ENCODE results near the gene ADGRG6. TPM values are rescaled to one million over a fixed set of nuclear protein-coding genes. Genes with fewer than 3 reads are reported as not detected.

The ADGRG6 gene
- total RNA-seq, 1 donor from 2014 or later = 35.3 TPM

DNA sequence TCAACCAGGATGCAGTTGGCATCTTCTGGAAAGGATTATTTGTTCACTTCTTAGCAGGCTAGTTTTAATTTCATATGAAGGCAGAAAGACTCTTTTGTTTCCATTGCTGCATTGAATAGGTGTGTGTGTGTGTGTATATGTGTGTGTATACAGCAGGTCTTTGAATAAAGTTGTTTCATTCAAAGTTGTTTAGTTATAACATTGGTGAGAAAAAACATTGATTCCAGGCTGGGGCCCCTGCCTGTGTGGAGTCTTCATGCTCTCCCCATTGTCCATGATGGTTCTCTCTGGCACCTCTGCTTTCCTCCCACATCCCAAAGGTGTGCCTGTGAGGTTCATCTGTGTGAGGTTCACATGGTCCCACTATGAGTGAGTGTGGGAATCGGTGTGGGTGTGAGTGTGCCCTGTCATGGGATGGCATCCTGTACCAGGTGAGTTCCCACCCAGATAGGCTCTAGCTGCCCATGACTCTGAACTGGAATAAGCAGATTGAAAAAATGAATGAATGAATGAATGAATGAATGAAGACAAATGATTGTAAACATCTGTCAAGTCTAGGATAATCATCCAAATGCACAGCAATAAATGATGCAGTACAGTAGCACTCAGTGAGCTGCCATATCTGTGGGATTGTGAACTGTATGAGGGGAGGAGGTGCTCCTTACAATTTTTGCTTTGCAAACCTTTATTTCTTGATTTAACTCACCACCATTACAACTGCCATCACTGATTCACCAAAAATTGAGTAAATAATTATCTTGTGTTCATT lies 156.0 kb downstream of the ADGRG6 start:
- DNase-seq (ENCODE audit: low read depth) = no peak
- TF ChIP-seq CTCF (conservative IDR thresholded peaks at IDR 0.05; ENCODE audit: low read depth, low read length) = no peak
- H3K4me3 ChIP-seq (ENCODE audit: low read depth, low read length) = no peak overlapping the region

DNA sequence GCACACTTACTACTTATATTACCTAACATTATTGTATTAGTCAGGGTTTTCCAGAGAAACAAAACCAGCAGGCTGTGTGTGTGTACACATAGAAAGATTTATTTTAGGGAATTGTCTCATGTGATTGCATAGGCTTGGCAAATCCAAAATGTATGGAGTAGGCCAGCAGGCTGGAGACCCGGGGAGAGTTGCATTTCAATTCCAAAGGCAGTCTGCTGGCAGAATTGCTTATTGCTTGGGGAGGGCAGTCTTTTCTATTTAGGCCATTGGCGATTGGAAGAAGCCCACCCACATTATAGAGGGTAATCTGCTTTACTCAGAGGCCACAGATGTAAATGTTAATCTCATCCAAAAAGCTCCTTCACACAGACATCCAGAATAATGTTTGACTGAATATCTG lies 157.0 kb downstream of the ADGRG6 start:
- no peak for DNase-seq (ENCODE audit: low read depth)
- TF ChIP-seq CTCF (conservative IDR thresholded peaks at IDR 0.05; ENCODE audit: low read depth, low read length) = no peak

DNA sequence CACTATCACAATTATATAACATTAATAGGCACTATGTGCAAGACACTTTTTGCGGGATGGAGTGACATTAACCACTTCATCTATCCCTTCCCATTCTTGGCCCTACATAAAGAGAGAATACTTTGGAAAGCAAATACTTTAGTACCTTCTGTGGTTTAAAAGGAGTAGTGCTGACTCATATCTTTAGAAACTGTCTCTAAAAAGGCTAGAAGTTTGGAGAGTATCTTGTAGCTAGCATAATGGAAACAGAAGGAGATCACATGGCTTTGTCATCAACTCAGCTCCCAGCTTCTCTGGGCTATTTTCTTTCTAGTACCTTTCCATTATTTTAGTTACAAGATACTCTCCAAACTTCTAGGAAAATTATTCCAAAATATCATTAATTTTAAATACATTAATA lies 157.5 kb downstream of the ADGRG6 start:
- DNase-seq (ENCODE audit: low read depth) = no peak
- TF ChIP-seq CTCF (conservative IDR thresholded peaks at IDR 0.05; ENCODE audit: low read depth, low read length) = no peak

More for the DNA sequence above, 157.0 kb downstream of the ADGRG6 start:
- H3K4me3 ChIP-seq (ENCODE audit: low read depth, low read length) = no peak overlapping the region

DNA sequence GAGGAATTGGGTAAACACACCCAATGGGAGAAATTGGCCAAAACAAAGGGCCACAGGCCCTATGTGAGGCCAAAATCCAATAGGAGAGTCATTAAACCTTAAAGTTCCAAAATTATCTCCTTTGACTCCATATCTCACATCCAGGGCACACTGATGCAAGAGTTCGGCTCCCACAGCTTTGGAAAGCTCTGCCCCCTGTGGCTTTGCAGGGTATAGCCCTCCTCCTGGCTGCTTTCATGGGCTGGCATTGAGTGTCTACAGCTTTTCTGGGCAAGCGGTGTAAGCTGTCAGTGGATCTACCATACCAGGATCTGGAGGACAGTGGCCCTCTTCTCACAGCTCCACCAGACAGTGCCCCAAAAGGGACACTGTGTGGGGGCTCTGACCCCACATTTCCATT lies 160.5 kb downstream of the ADGRG6 start:
- no peak for TF ChIP-seq CTCF (conservative IDR thresholded peaks at IDR 0.05; ENCODE audit: low read depth, low read length)
- no peak for DNase-seq (ENCODE audit: low read depth)
- H3K4me3 ChIP-seq (ENCODE audit: low read depth, low read length) = no peak overlapping the region

More for the DNA sequence above, 157.5 kb downstream of the ADGRG6 start:
- H3K4me3 ChIP-seq (ENCODE audit: low read depth, low read length) = no peak overlapping the region

- no peak for TF ChIP-seq CTCF (conservative IDR thresholded peaks at IDR 0.05; ENCODE audit: low read depth, low read length)
- H3K4me3 ChIP-seq (ENCODE audit: low read depth, low read length) = no peak overlapping the region
- DNase-seq (ENCODE audit: low read depth) = no peak
These were observed 162.2 kb downstream of the ADGRG6 start for GRCh38 chr6:142463988-142464387.

- DNase-seq (ENCODE audit: low read depth) = no peak
- H3K4me3 ChIP-seq (ENCODE audit: low read depth, low read length) = no peak overlapping the region
- no peak for TF ChIP-seq CTCF (conservative IDR thresholded peaks at IDR 0.05; ENCODE audit: low read depth, low read length)
These were observed 167.4 kb downstream of the ADGRG6 start for GRCh38 chr6:142469220-142469619.

- TF ChIP-seq CTCF (conservative IDR thresholded peaks at IDR 0.05; ENCODE audit: low read depth, low read length) = no peak
- H3K4me3 ChIP-seq (ENCODE audit: low read depth, low read length) = no peak overlapping the region
- no peak for DNase-seq (ENCODE audit: low read depth)
These were observed 168.6 kb downstream of the ADGRG6 start for GRCh38 chr6:142470421-142470820.
